Stimulated activated CD8-positive, alpha-beta memory T cell treated with anti-CD3 and anti-CD28 coated beads, Interleukin-15, amount 100 ng/mL, for 24 hours (primary cell): ENCODE data around the gene NSUN3.

Source experiments
- DNase-seq: peaks from one replicate; pipeline ENCODE4 v3.0.0-alpha.2; 2020; ENCODE audit warnings: low read depth

Gene NSUN3

GRCh38 chr3:94130690-94131089 is 67.8 kb downstream of the NSUN3 start:
- DNase-seq: no peak

GRCh38 chr3:94132777-94133176 is 69.9 kb downstream of the NSUN3 start:
- no peak for DNase-seq

DNA sequence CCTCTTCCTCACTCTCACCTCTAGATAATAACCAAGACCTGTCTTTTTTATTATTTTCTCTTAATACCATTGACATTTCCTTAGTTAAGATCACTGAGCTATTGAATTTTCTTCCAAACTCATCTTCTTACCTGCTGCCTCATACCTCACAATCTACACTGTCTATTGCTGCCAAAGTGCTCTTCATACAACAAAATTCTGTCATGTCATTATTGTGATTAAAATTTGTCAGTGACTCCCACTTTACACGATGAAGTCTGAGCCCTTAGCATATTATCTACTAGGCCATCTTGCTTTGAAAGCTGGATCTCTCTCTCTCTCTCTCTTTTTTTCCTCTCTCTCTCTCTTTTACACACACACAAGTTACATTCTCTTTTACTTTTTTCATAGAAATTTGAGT is 73.3 kb downstream of the NSUN3 start:
- no peak for DNase-seq

DNA sequence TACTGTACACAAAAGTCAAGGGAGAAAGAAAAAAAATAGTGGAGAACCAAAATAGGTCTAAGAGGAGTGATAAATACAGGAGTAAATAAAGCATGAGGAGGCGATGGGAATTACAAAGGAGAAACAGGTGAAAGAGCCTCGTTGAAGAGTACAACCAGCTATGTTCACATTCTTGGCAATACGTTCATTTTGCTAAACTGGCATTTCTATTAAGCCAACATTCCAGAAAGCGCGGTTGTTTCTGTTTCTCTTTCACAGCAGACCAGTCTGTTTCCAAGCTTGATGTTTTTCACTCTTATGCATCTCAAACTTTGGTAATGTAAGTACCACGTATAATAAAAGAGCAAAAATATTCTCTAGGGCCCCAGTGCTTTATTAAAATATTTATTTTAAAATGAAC is 74.5 kb downstream of the NSUN3 start:
- no peak for DNase-seq

DNA sequence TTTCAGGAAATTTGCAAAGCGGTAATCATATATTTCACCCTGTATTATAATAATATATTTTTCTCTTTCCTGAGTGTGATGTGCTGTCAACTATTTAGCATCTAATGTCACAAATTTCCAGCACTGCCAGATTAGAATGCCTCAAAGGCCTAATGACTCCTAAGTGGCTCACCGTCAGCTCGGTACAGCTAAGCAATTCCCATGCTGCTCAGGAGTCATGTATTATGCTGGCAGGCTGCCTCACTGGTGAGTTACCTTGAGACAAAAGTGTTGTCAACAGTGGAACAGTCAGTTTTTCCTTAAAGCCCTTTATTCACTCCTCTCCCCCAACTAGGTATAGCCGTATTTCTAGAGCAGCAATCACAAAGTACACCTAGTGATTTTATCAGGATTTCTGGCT is 83.6 kb downstream of the NSUN3 start:
- DNase-seq: no peak

DNA sequence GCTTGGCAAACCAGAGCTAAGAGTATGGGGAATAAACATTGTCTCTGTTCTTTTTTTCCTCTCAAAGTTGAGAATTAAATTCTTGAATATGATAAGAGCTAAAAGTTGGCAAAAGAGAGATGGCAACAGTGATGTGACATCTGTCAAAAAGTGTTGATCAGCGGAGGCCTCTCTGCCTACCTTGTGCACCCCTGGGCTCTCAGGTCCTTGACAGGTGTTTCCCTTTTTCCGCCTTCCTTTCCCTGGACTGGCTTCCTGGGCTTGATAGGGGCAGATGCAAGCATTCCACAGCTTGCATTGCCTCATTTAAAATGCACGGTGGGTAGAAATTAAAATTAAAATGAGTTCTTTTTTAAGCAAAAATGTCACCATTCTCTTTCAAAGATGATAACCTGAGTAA is 84.2 kb downstream of the NSUN3 start:
- no peak for DNase-seq

- DNase-seq: no peak
Observed at GRCh38 chr3:94150113-94150512, 87.3 kb downstream of the NSUN3 start.

DNA sequence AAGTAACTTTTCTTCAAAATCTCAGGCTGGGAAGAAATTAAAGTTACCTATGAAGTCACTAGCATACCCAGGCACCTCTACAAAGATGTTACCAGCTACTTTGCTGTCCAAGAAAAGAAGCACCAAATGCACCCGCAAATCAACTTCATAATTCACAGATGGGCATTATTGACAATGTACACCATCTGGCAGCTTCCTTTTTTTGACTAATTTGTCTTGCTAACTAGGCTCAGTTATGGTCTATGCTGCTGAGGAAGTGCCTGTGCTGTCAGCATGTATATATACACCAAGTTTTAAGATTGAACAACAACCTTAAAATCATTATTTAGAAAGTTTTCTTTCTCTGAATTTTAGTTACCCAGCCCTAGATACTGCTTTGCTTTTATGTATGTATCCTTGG is 93.8 kb downstream of the NSUN3 start:
- no peak for DNase-seq

- DNase-seq: no peak
Observed at GRCh38 chr3:94158512-94158911, 95.7 kb downstream of the NSUN3 start.

GRCh38 chr3:94159062-94159828 is 96.4 kb downstream of the NSUN3 start:
- no peak for DNase-seq

- no peak for DNase-seq
Observed at GRCh38 chr3:94162700-94163099, 99.8 kb downstream of the NSUN3 start.

DNA sequence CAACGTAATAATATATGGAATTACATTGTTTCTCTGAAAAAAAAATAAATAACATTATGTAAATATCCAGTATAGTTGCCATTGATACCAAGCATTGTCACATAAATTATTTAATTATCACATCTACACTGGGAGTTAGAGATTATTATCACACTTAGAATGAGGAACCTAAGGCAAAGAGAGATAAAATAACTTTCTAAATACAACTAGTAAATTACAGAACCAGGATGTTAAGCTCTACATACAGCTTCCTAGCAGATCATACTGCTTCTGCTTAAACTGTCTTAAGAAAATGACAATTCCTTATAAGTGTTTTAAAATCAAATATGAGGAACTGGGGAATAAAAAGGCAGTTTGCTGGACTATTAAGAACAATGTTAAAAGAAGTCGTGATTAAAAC is 104.5 kb downstream of the NSUN3 start:
- no peak for DNase-seq

- no peak for DNase-seq
Observed at GRCh38 chr3:94167796-94168195, 104.9 kb downstream of the NSUN3 start.

- no peak for DNase-seq
Observed at GRCh38 chr3:94171954-94172353, 109.1 kb downstream of the NSUN3 start.

DNA sequence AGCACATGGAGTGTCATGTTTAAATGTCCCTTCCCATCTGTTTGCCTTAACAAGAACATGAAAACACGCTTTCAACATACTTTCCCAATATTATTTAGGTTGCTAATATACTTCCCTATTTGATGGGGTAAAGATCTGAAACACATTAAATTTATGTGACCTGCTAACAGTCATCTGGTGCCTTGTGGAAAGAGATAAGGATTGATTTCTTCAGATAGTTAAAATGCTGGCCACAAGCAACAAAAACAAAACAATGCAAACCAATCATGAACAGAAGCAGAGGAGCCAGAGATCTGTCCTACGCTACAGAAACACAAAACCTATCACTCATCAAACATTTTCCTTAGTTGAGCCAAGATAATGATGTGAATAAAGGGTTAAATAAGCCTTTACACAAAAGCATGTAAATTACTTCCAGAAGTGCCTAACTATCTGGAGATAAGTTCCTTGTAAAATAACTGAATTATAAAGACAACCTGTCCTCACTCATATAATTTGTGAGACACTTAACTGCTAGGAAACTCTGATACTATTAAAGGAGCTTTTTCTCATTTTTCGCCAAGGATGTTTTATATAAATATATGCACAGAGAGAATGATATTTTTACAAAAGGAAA is 109.9 kb downstream of the NSUN3 start:
- no peak for DNase-seq

- no peak for DNase-seq
Observed at GRCh38 chr3:94173673-94174434, 111.0 kb downstream of the NSUN3 start.

GRCh38 chr3:94175677-94176076 is 112.8 kb downstream of the NSUN3 start:
- no peak for DNase-seq

DNA sequence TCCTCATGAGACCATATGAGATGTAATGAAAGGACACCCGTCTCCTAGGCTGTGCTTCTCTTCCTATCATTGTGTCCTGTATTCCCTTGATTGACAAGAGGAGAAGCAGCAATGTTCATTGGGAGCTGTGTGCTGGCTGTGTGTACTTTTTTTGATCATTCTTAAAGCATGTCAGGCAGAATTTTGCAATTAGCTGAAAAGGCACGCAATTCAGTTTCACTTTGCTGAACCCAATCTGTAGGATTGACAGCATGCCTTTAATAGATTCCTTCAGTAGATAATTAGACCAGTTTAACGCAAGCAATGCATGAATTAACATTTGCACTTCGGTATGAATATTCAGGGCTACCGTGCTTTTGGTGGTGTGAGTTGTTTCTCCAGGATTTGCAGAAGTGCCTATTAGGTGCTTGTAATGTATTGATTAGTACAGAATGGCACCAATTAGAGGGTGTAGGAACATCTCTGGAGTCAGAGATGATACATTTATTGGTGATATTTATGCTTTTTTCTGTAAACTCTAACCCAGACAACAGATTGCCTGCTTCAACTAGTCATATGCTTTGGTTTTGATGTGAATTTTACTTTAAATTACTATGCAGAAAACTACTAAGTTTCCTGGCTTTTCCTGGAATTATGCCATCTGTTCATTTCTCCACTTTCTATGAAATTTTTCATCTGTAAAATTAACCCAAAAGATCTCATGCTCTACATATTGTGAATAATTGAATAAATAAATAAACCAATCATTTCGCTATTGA is 114.3 kb downstream of the NSUN3 start:
- DNase-seq: no peak
